Stimulated activated naive CD8-positive, alpha-beta T cell treated with anti-CD3 and anti-CD28 coated beads, Interleukin-15, Interleukin-2, amounts not matched to agents 100 U/mL and 50 U/mL, for 24 hours (primary cell): Measurements from ENCODE around the gene MARVELD1.

Experiments used
- ATAC-seq: fragments of 150-1000 bp; cut with Tn5 transposase; one replicate; pipeline ENCODE4 v1.10.0; 2021
- DNase-seq: peaks from one replicate; pipeline ENCODE4 v3.0.0; 2021

The MARVELD1 gene

GRCh38 chr10:97755718-97756117, 42.2 kb downstream of the MARVELD1 start:
- no peak for ATAC-seq
- DNase-seq = no peak

- DNase-seq (no peak), ATAC-seq (no peak)
Observed at GRCh38 chr10:97757471-97757870, 43.9 kb downstream of the MARVELD1 start.

GRCh38 chr10:97759158-97759887, 45.8 kb downstream of the MARVELD1 start:
- peak; percentile 69 for DNase-seq
- peak; percentile 62 for ATAC-seq

DNA sequence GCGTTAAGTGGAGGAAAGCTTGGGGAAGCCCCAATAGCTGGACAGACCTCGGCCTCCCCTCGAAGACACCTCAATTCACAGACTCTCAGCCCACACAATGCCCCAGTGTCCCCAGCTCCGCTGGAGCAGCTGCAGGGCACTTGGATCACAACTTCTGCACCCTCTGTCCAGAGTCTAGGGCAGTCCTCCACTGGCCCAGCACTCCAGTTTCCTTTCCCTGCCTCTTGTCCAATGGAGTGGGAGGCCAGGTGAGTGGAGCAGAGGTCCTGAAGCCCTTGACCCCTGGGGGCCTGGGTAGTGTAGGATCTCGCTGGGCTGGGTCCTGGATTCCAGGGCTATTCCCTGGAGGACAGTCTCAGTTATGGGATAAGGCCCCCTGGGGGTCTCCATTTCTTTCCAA, 46.4 kb downstream of the MARVELD1 start:
- DNase-seq (no peak), ATAC-seq (no peak)

DNA sequence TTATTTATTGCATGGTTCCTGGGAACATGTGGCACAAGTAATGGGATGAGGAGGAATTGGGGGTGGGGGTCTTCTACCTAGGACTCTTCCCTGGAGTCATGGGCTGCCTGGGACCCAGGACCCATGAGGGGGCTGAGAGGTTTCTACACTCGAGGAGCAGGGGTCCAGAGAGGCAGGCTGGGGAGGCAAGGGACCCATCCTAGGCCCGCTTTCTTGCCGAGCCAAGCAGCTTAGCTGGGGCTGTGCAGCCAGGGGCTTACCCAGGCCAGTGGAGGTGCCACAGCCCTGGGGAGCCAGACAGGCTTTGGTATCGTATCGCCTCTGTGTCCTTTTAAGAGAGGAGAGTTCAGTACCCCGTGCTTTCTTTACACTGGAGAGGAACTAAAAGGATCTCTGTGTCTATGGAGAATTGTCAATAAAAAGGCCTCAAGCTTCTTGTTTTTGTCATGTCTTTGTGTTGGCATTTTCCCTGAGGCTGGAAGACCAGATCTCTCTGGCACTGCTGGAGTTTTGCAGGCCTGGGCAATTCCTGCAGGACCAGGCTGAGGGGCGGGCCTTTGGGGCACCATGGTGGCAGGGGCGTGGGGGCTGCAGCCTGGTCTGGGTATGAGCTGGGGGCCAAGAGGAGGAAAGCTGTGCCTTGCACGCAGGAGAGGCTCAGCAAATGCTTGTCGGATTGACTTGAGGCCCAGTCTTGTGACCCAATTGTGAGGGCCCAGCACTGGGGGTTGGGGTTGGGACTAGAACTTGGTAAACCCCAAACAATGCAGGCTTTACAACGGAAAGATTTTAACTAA, 47.1 kb downstream of the MARVELD1 start:
- DNase-seq (no peak), ATAC-seq (no peak)

GRCh38 chr10:97761331-97761865, 47.9 kb downstream of the MARVELD1 start:
- ATAC-seq (no peak), DNase-seq (no peak)

DNA sequence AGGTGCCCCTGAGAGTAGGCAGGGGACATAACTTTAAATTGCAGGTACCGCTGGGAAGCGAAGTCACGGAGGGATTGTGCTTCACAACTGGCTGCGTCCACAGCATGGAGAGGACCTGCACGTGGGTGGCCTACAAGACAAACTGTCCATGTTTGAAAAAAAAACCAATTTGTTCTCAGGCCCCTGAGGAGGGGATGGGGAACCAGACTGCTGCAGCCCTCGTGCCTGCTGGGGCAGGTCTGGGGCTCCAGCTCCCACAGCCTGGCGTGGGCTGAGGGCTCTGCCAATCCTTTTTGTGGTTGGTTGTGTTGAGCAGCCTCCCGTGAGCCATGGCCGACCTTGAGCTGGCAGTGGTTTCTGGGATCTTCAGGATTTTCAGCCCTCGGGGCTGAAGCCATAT, 48.5 kb downstream of the MARVELD1 start:
- no peak for ATAC-seq
- no peak for DNase-seq

DNA sequence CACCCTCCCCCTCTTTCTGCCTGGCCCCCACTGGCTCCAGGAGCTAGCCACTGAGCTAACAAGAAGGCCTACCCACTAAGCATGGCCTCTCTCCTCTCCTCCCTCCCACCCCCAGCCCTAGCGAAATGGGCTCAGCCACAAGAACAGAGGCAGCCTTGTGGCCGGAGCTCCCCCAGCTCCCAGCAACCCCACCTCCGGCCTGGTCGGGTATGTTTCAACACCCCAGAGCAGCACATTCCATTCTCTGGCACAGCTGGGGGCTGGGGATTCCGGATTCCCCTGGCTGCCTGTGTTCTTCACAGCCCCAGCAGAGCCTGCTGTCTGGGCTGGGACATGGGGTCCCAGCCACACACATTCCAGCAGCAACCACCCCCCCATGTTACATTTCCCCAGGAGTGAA, 49.3 kb downstream of the MARVELD1 start:
- DNase-seq (no peak), ATAC-seq (no peak)

DNA sequence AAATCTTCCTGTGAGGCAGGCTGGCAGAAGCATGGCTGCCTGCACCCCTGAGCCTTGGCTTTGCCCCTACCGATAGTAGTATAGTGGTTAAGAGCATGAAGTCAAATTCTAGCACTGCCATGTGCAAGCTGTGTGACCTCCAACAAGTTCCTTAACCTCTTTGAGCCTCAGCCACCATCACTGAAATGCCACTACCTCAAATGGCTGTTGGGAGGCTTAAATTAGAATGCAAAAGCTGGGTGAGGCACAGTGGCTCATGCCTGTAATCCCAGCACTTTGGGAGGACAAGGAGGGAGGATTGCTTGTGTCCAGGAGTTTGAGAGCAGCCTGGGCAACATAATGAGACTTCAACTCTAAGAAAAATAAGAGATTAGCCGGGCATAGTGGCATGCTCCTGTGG, 49.9 kb downstream of the MARVELD1 start:
- DNase-seq (no peak), ATAC-seq (no peak)

- no peak for ATAC-seq
- DNase-seq = no peak
Observed at GRCh38 chr10:97763947-97764346, 50.4 kb downstream of the MARVELD1 start.

DNA sequence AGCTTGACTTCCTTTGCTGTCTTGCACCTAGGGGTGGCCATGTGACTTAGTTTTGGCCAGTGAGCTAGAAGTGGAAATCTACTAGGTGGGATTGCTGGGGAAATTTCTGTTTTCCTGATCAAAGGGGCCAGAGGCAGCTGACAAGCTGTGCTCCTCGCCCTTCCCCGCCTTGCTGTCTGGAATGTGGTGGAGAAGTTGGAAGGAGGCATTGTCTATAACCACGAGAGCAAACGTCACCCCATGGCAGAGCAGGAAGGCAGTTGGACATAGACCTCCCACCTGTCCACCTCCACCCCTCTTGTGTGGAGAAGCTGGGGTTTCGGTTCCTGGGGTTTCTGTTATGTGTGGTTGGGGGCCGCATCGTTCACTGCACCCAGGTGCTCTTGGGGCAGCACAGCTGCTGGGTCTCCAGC, 51.0 kb downstream of the MARVELD1 start:
- ATAC-seq (no peak), DNase-seq (no peak)

- no peak for DNase-seq
- no peak for ATAC-seq
Observed at GRCh38 chr10:97765201-97765600, 51.7 kb downstream of the MARVELD1 start.

DNA sequence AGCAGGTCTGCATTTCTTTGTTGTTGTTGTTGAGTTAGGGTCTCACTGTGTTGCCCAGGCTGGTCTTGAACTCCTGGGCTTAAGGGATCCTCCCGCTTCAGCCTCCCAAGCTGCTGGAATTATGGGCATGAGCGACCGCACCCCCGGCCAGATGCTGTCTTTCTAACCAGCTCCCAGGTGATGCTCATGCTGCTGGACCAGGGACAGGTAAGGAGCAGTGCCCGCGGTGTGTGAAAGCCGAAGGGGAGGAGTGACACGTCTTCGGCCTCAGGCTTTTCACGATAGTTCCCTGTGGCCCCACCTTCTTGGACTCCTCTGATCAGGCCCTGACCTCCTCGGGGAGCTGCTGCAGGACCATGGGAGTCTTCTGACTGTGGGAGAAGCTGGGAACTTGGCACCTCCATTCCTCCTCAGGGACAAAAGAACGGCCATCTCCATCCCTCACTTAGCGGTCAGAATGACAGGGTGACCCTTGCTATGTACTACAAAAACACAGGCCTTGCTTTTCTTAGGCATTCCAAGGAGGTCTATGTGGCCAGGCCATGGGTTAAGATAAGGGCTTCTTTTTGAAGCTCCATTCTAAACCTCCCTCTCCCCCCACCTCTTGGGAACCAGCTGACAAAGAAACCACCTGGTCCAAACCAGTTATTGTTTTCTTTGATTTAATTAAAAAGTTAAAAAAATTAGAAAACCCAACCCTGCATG, 52.7 kb downstream of the MARVELD1 start:
- DNase-seq (no peak), ATAC-seq (no peak)

- no peak for ATAC-seq
Observed at GRCh38 chr10:97766996-97767924, 53.7 kb downstream of the MARVELD1 start.

More at GRCh38 chr10:97766996-97767924, 53.7 kb downstream of the MARVELD1 start:
- DNase-seq = no peak
